ENCODE measurements around the gene DNAI4. TPM values are rescaled to one million over a fixed set of nuclear protein-coding genes. Genes with fewer than 3 reads are reported as not detected.

Gene DNAI4
- total and polyA plus RNA-seq, 2 of the 8 experiments (the other 6 are each of a cell fraction or from before 2014, with no cell fraction given), result 0.32 to 2.1 TPM

DNA sequence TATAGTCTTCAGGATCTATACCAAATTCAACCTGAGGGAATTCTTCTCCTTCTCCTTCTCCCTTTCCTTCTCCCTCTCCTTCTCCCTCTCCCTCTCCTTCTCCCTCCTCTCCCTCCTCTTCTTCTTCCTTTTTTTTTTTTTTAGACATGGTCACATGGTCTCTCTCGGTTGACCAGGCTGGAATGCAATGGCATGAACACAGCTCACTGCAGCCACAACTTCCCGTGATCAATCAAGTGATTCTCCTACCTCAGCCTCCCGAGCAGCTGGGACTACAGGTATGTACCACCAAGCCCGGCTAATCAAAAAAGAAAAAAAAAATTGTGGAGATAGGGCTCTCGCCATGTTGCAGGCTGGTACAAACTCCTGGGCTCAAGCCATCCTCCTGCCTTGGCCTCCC lies 51.5 kb downstream of the DNAI4 start:
- Histone ChIP-seq H4K20me1 (replicated peaks in 1 of 2; ENCODE audit: control insufficient read depth in 1 of 2, insufficient read depth in 2 of 2, low read length in 2 of 2) (no peaks in the 10 kb centered on the region), H3K27ac (ENCODE audit: low read depth, low read length) (no peak overlapping the region), H3K36me3 (ENCODE audit: control insufficient read depth in 2 of 4, insufficient read depth in 4 of 4, low read length in 3 of 4) (no peaks in the 10 kb centered on the region), H3K4ac (replicated peaks; ENCODE audit: insufficient read length, low read depth, low read length) (no peak overlapping the region), H3K4me3 (ENCODE audit: extremely low read depth in 1 of 4, insufficient read depth in 2 of 4, low read depth in 3 of 4, low read length in 4 of 4) (no peak overlapping the region), H4K91ac (replicated peaks; ENCODE audit: insufficient read length, low read length) (no peak overlapping the region), H4K5ac (ENCODE audit: insufficient read length, low read depth, low read length) (no peak overlapping the region), H3K56ac (replicated peaks; ENCODE audit: insufficient read length, low read depth, low read length) (no peak overlapping the region), H2BK15ac (ENCODE audit: low read length) (no peak overlapping the region), H3K4me1 (replicated peaks in 1 of 4; ENCODE audit: control insufficient read depth in 3 of 4, insufficient read depth in 4 of 4, low read length in 3 of 4) (no peaks in the 10 kb centered on the region), H3K9ac (replicated peaks in 1 of 4; ENCODE audit: extremely low read depth in 1 of 4, low read depth in 3 of 4, low read length in 3 of 4) (no peak overlapping the region), H3K9me3 (ENCODE audit: insufficient read depth in 2 of 2, low read depth in 1 of 2, low read length in 1 of 2) (no peaks in the 10 kb centered on the region), H2AK5ac (ENCODE audit: low read depth, low read length) (no peak overlapping the region), H3K79me2 (ENCODE audit: control insufficient read depth in 1 of 2, insufficient read depth in 2 of 2, low read length in 2 of 2) (no peaks in the 10 kb centered on the region), H2BK5ac (ENCODE audit: low read depth, low read length) (no peak overlapping the region), H3K27me3 (replicated peaks in 1 of 4; ENCODE audit: control insufficient read depth in 3 of 4, extremely low read depth in 1 of 4, insufficient read depth in 3 of 4, low read length in 3 of 4) (no peaks in the 10 kb centered on the region), H3K23ac (ENCODE audit: insufficient read length) (no peak overlapping the region), H4K8ac (ENCODE audit: extremely low read depth, insufficient read depth, low read length) (no peak overlapping the region), H2BK120ac (replicated peaks; ENCODE audit: low read depth, low read length) (no peak overlapping the region), H2AFZ (ENCODE audit: low read length) (no peak overlapping the region), H2BK20ac (ENCODE audit: low read length) (no peak overlapping the region), H2BK12ac (ENCODE audit: low read depth, low read length) (no peak overlapping the region), H3K23me2 (ENCODE audit: low read depth, low read length) (no peaks in the 10 kb centered on the region), H3K4me2 (ENCODE audit: insufficient read depth in 1 of 2, low read depth in 2 of 2, low read length in 2 of 2) (no peak overlapping the region), H3K14ac (ENCODE audit: insufficient read length) (no peak overlapping the region), H3K79me1 (ENCODE audit: low read depth, low read length) (no peaks in the 10 kb centered on the region), H3K18ac (ENCODE audit: extremely low read depth, low read length) (no peak overlapping the region)
- ChIA-PET CTCF (ENCODE audit: partially characterized antibody) (interaction anchor here (1.4 kb wide), 1 partner anchor 108 kb away, joined by 4 read pairs; no protein-coding TSS in a partner anchor), POLR2A (ENCODE audit: partially characterized antibody) (no interaction called here)
- no peak for FAIRE-seq
- 95% methylated on average over 5 of the region's 5 CpGs; no CpG with 5 or more reads in 1 of the 2 experiments for WGBS, 2 experiments (ENCODE audit: extremely low coverage in 1 of 2, insufficient coverage in 1 of 2, insufficient read length in 1 of 2, insufficient replicate concordance in 2 of 2, low coverage in 1 of 2, low lambda C conversion rate in 2 of 2, missing lambda C conversion rate in 1 of 2)
- DNase-seq (ENCODE audit: low read depth in 1 of 2, low spot score in 2 of 2), result no peak
- no peak for TF ChIP-seq BRCA1 (IDR thresholded peaks at IDR 0.05; ENCODE audit: low read depth, low read length)
- TF ChIP-seq CBX5 (IDR thresholded peaks at IDR 0.05; ENCODE audit: low read depth, low read length), result no peak
- no peak for TF ChIP-seq POLR2AphosphoS5 (IDR thresholded peaks at IDR 0.05; ENCODE audit: low read depth, low read length)
- TF ChIP-seq EZH2 (IDR thresholded peaks at IDR 0.05; ENCODE audit: low read depth, low read length, severe bottlenecking), result no peak
- TF ChIP-seq KDM1A (IDR thresholded peaks at IDR 0.05; ENCODE audit: borderline replicate concordance, low read length), result no peak
- TF ChIP-seq, protein P1, sequence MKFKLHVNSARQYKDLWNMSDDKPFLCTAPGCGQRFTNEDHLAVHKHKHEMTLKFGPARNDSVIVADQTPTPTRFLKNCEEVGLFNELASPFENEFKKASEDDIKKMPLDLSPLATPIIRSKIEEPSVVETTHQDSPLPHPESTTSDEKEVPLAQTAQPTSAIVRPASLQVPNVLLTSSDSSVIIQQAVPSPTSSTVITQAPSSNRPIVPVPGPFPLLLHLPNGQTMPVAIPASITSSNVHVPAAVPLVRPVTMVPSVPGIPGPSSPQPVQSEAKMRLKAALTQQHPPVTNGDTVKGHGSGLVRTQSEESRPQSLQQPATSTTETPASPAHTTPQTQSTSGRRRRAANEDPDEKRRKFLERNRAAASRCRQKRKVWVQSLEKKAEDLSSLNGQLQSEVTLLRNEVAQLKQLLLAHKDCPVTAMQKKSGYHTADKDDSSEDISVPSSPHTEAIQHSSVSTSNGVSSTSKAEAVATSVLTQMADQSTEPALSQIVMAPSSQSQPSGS (IDR thresholded peaks at IDR 0.05; ENCODE audit: low read length), result no peak
- TF ChIP-seq HDAC6 (IDR thresholded peaks at IDR 0.05; ENCODE audit: low read depth, low read length), result no peak
- no peak for TF ChIP-seq RBBP5 (IDR thresholded peaks at IDR 0.05; ENCODE audit: borderline replicate concordance, low read depth, low read length)
- no peak for TF ChIP-seq JUN (IDR thresholded peaks at IDR 0.05; ENCODE audit: low read depth, low read length)
- TF ChIP-seq SRF (IDR thresholded peaks at IDR 0.05; ENCODE audit: low read depth, low read length), result no peak
- no peak for TF ChIP-seq TBP (IDR thresholded peaks at IDR 0.05; ENCODE audit: low read depth, low read length)
- TF ChIP-seq, protein P2, sequence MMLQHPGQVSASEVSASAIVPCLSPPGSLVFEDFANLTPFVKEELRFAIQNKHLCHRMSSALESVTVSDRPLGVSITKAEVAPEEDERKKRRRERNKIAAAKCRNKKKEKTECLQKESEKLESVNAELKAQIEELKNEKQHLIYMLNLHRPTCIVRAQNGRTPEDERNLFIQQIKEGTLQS (IDR thresholded peaks at IDR 0.05; ENCODE audit: insufficient read depth, low read depth, low read length), result no peak
- TF ChIP-seq KDM4A (IDR thresholded peaks at IDR 0.05; ENCODE audit: low read depth, low read length, severe bottlenecking), result no peak

All from H1 (cell line).